Dedifferentiated amniotic fluid mesenchymal stem cell (primary cell): ENCODE measurements around the gene COL17A1.

Source experiments
- DNase-seq: peaks from one replicate; pipeline ENCODE4 v3.0.0-alpha.2; 2016; ENCODE audit errors: extremely low spot score

COL17A1 gene

GRCh38 chr10:104085801-104086400 is at the start of gene COL17A1:
COL17A1 (minus strand) TSS chr10:104085880; CDS start chr10:104080673, 5,207 bp downstream.
- no peak for DNase-seq

- DNase-seq: no peak
Observed at GRCh38 chr10:104130041-104130440, 44.4 kb upstream of the COL17A1 start.

- no peak for DNase-seq
Observed at GRCh38 chr10:104128214-104128613, 42.5 kb upstream of the COL17A1 start.

- no peak for DNase-seq
Observed at GRCh38 chr10:104127411-104127810, 41.7 kb upstream of the COL17A1 start.

GRCh38 chr10:104123397-104123796 is 37.7 kb upstream of the COL17A1 start:
- DNase-seq: peak; percentile 26

- DNase-seq: no peak
Observed at GRCh38 chr10:104122225-104123107, 36.8 kb upstream of the COL17A1 start.

- peak; percentile 96 for DNase-seq
Observed at GRCh38 chr10:104121485-104122224, 36.0 kb upstream of the COL17A1 start, which contains the start of gene SFR1. SFR1 (plus strand) TSS chr10:104122171; CDS start chr10:104122184, 13 bp downstream.

- DNase-seq: peak; percentile 98
Observed at GRCh38 chr10:104120903-104121484, 35.3 kb upstream of the COL17A1 start.

GRCh38 chr10:104120512-104120902 is 34.8 kb upstream of the COL17A1 start:
- DNase-seq: no peak

GRCh38 chr10:104119996-104120395 is 34.3 kb upstream of the COL17A1 start:
- DNase-seq: peak; percentile 16

- DNase-seq: no peak
Observed at GRCh38 chr10:104117839-104118323, 32.2 kb upstream of the COL17A1 start.

- no peak for DNase-seq
Observed at GRCh38 chr10:104113376-104113956, 27.8 kb upstream of the COL17A1 start.

- peak; percentile 46 for DNase-seq
Observed at GRCh38 chr10:104109908-104110662, 24.4 kb upstream of the COL17A1 start.

GRCh38 chr10:104104926-104105325 is 19.2 kb upstream of the COL17A1 start:
- DNase-seq: no peak

GRCh38 chr10:104104418-104104817 is 18.7 kb upstream of the COL17A1 start:
- no peak for DNase-seq

- no peak for DNase-seq
Observed at GRCh38 chr10:104103956-104104355, 18.3 kb upstream of the COL17A1 start.

- DNase-seq: no peak
Observed at GRCh38 chr10:104101902-104102301, 16.2 kb upstream of the COL17A1 start.

- DNase-seq: no peak
Observed at GRCh38 chr10:104100795-104101194, 15.1 kb upstream of the COL17A1 start.

GRCh38 chr10:104099941-104100340 is 14.3 kb upstream of the COL17A1 start:
- DNase-seq: no peak

- no peak for DNase-seq
Observed at GRCh38 chr10:104099269-104099668, 13.6 kb upstream of the COL17A1 start.
